HG03097 (cell line): ENCODE results near the gene ABCA4.

Source experiments
- ATAC-seq: cut with Tn5 transposase; IDR thresholded peaks from one replicate; pipeline ENCODE4 v1.9.1; 2021; ENCODE audit not compliant: unreplicated experiment, low FRiP score

ABCA4 gene

DNA sequence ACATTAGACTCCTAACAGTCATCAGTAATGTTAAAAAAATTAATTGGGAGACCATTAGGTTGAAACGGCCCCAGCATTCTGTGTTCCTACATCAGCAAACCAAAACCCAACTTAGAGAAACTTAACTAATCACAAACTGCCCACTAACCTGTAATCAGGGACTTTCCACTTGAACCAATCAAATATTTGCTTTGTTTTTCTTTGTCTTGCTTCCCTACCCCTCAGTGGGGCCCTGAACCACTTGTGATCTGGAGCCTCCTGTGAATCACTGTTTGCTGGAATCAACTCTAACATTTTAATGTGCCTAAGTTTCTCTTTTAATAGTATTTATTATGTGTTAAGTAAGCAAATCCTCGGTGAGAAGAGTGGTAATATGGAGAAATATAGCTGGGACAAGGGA lies 64.0 kb downstream of the ABCA4 start:
- no peak for ATAC-seq

DNA sequence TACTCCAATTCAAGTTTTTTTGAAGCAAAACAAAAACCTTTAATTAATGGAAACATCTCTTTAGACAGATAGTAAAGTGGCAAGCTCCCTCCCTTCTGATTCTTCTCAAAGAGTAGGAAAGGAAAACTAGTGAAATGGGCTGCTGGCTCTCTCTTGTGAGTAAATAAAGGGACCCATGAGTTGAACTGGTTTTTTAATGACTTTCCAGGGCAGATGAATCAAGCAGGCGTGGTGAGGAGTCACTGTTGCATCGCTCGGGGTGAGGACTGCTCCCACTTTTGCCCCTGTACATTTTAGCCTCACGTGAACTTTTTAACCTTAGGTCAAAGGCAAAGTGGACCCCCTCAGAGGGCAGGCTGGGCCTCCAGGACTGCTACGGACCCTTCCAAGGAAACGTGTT lies 64.8 kb downstream of the ABCA4 start:
- ATAC-seq: no peak

DNA sequence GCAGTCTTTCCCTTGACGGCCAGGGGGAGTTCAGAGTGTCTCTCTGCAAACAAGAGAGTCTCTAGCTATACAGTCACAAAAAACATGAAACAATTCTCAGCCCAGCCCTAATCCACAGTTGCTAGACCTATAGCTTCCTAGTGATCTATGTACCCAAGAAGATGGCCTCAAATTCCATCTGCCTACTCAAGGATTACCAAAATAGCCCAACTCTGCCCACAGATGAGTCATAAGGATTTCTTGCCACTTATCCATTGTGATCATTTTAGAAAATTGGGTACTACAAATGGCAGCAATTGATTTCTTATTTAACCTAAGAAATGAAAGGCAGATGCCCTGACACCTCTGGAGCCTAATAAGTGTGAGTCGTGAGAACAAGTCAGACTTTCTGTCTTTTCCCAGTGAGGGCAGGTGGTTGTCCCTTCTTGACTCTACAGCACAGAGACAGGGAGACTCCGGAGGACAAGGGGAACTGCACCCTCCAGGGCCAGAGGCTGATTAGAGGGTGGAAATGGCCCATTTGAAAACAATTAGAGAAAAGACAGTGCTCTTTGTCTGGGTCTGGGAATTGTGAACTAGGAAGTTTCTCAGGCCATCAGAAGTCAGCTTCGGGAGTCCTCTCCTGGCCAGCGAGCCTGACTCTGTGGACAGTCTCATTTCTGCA lies 65.4 kb downstream of the ABCA4 start:
- no peak for ATAC-seq

DNA sequence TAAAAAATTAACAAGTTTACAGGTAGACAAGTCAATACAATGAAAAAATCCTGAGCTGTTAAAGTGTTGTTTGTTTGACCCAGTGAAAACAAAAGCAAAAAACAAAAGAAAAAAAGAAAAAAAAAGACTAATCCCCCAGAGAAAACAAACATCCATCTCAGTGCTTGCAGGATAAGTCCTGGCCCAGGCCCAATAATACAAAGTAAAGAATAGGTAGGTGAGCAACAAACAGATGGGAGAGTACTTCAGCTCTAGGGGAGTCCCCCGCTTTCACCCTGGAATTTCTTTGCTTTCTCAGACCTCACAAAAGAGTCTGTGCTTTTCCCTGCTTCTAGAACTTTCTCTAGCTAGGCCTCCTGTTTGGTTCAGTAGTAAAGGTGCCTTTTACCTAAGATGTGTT lies 70.3 kb downstream of the ABCA4 start:
- ATAC-seq: no peak

DNA sequence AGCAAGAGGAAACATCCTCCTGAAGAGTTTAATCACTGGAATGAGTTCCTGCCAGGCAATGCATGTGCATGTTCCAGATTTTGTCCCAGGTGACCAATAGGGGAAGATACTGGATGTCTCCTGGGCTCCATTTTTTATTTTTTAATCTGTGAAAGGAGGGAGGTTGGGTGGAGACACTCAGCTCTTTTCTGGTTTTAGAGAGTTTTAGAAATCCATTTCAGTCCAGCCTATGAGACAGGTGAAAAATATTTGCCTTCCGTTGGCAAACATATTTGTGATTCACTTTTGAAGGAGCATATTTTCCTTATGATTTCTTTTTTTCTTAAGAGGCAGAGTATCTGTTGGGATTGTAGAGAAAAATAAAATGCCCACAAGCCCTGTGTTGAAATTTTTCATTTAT lies 70.7 kb downstream of the ABCA4 start:
- ATAC-seq: no peak

DNA sequence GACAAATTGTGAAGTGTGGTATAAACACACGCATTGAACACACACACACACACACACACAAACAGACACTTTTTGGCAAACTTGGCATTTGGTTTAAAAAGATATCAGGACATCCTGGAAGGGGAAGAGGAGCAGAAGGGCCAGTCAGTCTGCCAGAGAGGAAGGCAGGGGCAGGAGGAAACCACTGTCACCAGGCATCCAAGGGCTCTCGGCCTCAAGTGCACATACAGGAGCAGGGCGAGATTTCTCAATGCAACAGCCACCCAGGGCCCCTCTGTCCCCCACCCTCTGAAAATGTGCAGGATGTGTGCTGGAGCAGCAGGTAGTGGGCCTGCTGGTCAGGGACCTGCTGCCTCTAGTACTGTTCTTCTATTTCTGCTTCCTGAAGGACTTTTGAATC lies 71.2 kb downstream of the ABCA4 start:
- ATAC-seq: no peak

DNA sequence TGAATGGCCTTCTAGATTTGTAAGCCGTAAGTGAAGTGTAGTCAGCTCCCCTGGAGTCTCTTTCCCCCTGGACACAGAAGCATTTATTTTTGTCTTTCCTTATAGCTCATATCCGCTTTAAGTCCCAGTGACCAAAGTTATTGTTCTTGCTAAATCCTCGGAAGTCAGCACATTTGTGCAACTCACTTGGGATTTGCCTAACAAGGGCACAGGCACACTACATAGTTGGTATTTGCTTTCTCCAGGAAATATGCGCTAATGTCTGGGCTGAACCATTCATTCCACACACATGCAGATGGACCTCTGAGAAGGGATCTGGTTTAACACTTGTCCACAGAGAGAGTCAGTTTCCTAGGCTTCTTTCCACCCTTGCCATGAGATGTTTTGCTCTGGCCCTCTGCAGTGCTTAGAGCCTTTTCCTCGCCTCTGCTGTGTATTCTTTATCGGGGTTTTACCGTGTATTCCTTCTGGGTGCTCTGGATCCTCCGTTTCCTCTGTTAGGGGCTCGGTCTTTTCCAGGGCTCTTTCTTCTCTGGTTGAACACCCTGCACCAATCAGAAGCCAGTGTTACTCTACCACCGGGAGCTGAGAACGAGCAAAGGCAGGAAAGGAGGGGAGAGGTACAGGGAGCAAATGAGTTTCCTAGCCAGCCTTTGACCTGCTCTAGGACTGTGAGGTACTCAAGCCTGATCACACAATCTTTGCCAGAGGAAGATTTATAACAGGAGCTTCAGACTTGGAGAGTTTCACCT lies 72.4 kb downstream of the ABCA4 start:
- ATAC-seq: no peak

DNA sequence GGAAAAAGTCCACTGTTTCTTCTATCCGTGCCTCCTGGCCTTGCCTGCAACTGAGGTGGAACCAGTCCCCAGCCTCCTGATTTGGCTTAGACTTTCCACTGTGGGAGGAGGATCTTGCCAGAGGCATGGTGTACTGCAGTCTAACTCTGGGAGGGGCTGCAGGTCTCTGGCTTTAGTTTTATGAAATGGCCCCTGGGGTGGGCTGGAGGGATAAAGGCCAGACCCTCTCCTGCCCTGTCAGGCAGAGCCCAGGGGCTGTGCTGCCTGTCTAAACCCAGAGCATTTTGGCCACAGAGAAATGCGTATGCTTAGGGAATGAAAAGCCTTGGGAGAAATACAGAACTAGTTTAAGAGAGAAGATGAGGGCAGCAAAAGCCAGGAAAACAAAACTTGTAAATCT lies 73.0 kb downstream of the ABCA4 start:
- no peak for ATAC-seq

DNA sequence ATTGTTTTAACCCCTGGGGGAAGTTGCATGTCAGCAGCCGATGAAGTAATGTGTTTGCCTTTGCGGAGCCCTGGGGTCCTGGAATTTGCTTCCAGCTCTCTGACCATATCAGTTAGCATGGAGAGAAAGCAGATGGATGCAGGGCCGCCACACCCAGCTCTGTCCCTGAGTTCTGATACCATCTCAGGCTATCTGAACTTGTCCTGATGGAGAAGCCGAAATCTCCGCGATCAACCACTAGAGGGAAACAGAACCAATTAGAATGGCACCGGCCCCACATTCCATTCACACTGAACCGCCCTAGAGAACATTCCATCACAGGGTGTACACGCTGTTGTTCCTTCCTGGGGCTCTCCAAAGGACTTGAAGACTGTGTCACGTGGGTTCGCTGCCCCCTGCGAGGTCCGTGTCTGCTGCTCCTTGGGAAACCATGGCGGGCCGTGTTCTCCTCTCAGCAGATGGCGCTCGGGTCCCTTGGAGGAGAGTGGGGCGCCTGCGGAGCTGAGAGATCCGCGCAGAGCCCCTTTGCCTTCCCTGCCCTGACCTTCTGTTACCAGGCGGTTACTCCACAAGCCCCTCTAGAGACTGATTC lies 75.4 kb downstream of the ABCA4 start:
- ATAC-seq: no peak

DNA sequence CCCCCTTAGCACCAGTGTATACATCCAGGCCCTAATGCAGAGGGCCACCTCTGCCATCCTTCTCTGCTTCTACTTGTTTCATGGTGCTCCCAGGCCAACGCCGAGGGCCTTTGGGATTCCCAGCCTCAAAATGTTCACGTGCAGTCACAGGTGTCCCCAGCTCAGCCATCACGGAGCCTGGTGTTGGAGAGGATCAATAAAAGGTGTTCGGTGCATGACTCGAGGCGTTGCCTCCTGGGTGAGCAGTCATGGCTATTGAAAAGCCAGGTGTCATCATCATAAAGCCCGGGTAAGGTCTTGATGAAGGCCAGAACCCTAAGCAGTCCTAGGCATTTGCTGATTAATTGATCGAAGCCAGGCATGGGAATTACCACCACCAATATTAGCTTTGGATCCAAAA lies 76.1 kb downstream of the ABCA4 start:
- ATAC-seq: no peak

DNA sequence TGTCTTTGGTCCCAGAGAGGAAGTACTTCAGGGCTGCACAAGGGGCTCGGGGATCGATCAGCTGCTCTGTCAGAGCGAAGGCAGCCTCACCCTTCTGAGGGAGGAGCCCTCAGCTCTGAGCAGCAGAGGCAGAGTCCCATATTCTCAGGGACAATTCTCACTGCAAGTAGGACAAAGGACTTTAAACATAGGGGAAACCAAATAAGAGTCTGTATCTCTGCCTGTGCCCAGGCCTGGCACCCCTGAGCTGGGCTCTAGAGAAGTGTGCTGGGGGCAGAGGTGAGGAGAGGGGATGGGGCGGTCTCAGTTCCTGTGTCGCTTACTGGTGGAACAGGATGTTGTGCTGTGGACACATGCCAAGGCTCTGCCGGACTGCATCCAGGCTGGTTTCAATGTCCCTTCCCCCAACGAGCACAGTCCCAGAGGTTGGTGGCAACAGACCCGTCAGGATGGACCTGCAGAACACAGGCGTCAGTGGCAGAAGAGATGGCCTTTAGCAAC lies 76.6 kb downstream of the ABCA4 start:
- no peak for ATAC-seq

DNA sequence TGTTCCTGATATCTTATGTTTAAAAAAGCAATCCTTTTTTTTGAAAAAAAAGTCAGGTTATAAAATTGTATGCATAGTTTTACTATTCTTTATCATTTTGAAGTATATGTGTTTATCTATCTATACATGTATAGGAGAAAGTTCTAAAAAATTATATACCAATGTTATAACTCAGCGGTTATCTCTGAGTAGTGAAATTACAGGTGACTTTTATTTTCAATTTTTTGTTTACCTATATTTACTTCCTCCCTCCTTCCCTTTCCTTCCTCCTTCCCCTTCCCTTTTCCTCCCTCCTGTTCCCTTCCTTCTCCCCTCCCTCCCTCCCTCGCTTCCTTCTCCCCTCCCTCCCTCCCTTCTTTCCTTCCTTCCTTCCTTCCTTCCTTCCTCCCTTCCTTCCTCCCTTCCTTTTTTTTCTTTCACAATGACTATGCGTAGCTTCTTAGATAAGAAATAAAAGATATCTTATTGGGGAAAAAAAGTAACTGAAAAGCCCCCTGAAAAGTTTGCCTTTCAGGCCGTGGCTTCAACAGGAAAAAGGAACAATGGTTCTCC lies 77.1 kb downstream of the ABCA4 start:
- no peak for ATAC-seq

DNA sequence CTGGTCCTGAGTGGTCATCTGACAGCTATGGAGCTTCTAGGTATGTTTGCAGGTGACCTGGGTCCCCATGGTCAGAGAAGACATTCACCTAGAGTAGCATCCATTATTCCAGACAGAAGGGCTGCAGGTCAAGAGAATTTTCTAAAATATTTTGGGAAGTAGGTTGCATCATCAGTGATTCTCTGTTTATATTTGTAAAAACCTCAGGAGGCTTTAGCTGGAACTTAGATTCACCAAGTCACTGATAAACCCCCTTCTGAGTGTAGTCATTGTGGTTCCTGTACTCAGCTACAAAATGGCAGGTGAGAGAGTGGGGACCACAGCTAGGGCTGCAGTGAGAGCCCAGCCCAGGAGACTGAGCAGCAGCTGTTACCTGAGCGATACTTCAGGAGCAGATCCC lies 78.6 kb downstream of the ABCA4 start:
- no peak for ATAC-seq

DNA sequence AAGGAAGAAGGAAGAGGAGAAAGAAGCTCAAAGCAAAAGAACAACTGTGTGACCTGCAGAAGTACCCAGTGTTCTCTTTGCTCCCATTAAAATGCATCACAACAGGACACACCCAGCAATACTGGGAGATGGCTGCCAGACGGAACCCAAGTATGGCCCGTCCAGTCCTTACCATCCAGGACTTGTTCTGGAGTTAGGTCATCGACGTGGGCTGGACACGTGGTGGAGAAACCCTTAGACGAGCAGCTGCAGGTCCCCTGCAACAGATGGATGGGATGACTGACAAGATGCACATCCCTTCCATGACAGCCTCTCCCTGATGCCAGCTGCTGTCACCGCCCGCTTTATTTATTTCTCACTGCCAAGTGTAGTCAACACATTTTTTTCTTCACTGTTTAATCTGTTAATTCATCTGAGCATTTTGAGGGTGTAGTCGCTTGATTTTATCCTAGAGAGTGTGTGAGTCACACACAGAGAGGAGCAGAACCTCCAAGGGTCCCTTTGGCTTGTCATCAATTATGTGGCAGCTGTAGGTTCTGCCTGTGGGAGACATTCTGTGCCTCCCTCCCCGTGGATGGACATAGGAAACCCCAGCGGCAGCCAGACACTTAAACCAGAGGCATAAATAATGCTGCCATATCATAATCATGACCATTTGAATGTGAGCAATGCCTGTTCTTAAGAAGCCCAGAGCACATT lies 80.9 kb downstream of the ABCA4 start:
- ATAC-seq: no peak

DNA sequence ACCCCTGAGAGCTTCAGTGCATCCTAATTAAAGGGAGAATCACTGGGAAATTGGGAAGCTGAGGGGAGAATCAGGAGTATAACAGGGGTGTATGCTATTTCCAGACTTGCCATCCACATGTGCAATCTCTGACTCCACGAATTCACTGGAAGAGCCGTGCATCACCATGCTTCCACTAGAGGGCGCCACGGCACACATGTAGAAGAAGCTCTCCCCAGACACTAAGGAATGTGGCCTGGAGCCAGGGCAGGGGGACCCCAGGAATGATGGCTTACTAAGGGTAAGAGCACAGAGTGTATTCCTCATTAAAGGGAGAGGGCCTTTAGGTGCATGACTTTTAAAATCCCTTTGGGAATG lies 81.5 kb downstream of the ABCA4 start:
- ATAC-seq: no peak

DNA sequence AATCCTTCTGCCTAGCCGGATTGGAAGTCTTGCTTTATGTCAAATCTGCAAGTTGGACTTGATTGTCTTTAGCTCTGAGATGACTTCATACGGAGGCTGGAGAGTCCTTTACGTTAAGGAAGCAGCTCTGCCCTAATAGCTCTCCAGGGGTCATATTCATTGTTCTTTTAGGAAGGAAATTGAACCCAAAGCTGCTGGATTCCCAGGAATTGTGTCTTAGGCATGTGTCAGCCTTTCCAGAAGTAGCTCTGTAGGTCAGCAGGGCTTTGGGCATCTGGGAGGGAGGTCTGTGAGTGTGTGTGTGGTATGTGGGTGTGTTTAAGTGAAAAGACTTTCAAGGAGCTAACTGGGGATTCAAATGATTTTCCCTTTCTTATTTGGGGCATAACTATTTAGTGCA lies 82.4 kb downstream of the ABCA4 start:
- no peak for ATAC-seq

DNA sequence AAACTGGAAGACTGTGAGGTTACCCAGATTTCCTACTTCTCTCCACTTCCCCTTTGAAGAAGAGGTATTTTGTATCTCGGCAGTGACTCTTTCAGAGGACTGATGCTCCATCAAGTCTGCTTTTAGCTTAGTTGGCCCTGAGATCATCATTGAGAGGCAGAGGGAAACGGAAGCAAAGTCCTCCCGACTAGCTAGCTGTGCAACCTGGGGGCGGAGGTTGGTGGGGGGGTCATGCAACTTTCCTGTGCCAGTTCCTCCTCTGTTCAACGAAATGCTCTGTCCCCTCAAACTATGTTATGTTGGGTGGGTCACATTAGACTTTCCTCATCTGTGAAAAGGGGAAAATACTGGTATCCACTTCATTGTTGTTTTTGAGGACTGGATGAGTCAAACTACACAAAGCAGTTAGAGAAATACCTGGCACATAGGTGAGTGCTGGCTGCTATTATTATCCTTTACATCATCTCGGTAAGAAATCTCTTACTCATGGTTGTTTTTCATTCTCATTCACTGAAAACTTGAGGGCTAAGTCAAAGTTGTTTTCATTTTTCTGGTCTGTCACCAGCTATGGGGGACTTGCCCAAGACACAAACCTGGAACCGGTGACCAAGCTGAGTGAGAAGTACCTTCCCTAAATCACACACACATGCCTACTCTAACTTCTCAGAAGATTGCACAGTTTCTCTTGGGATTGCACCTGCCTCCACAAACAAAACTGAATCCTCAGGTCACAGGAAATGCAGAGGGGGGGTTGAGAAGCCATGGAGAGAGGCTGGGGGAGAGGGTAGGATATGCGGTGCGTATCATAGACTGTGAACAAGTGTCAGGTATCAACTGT lies 83.3 kb downstream of the ABCA4 start:
- no peak for ATAC-seq

DNA sequence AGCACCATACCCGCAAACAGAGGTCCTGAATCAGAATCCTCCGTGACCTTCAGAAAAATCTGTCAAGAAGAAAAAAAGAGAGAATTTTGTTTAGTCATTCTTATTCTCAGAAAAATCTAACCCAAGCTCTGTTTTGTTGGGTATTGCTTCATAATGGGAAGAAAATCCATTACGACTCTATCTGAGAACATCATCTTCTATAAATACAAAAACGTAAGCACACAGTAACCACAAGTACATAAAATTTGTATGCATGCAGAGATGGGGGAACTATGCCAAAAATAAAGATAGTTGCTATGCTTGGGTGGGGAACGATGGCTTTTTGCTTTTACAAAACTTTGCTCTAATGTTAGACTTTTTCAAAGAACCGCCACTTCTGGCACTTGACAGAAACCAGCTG lies 84.2 kb downstream of the ABCA4 start:
- no peak for ATAC-seq

DNA sequence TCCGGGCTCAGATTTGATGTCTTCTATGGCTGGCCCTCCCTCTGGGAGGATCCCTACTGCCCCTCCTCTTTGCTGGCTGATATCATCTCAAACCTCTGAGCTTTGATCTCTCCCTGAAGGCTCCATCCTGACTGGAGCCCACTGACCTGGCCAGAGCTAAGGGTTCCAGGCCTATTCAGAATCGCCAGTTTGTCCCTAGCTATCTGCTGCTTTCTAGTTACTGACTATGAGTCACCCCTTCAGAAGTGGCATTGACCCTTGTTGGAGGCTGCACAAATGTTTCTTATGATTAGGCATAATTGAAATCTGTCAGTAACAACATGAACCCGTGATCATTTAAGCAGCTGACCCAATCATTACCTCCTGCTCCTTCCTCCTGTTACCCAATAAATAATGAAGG lies 87.1 kb downstream of the ABCA4 start:
- ATAC-seq: no peak

DNA sequence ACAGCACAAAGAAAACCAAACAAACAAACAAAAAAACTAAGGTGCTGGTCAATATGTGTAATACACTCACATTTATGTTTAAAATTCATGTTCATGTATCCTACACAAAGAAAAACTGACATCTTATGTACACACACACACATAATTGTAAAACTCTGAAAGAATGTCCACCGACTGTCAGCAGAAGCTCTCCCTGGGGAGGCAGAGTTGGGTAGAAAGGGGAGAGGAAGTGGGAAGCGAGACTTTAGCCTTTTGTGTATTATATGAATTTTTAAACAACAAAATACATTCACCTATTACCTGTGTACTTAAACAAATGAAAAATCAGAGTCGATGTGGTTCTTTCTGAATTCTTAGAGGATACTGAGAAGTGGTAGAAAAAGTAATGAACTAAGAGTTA lies 88.3 kb downstream of the ABCA4 start:
- ATAC-seq: no peak
